ENCODE measurements around the gene FGD5.

DNA sequence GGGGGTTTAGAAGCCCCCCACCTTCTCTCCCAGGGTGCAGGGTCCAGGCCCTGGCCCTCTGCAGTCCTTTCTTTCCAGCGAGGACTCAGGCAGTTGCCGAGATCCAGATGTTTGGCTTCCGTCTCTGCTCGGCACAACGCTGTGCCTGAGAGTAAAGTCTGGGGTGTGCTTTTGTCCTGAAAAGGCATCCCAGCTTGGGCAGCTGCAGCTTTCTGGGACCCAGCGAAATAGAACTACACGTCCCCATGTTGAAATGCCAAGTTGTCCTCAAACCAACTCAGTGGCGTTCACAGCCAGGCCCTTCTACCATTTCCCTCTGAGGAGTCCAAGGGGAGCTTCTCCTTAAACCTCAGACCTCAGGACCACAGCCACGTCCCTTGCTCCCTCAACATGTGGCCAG, 23.1 kb downstream of the FGD5 start:
- TF ChIP-seq, protein P1, sequence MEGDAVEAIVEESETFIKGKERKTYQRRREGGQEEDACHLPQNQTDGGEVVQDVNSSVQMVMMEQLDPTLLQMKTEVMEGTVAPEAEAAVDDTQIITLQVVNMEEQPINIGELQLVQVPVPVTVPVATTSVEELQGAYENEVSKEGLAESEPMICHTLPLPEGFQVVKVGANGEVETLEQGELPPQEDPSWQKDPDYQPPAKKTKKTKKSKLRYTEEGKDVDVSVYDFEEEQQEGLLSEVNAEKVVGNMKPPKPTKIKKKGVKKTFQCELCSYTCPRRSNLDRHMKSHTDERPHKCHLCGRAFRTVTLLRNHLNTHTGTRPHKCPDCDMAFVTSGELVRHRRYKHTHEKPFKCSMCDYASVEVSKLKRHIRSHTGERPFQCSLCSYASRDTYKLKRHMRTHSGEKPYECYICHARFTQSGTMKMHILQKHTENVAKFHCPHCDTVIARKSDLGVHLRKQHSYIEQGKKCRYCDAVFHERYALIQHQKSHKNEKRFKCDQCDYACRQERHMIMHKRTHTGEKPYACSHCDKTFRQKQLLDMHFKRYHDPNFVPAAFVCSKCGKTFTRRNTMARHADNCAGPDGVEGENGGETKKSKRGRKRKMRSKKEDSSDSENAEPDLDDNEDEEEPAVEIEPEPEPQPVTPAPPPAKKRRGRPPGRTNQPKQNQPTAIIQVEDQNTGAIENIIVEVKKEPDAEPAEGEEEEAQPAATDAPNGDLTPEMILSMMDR (IDR thresholded peaks at IDR 0.05) = no peak
- TF ChIP-seq, protein P2, sequence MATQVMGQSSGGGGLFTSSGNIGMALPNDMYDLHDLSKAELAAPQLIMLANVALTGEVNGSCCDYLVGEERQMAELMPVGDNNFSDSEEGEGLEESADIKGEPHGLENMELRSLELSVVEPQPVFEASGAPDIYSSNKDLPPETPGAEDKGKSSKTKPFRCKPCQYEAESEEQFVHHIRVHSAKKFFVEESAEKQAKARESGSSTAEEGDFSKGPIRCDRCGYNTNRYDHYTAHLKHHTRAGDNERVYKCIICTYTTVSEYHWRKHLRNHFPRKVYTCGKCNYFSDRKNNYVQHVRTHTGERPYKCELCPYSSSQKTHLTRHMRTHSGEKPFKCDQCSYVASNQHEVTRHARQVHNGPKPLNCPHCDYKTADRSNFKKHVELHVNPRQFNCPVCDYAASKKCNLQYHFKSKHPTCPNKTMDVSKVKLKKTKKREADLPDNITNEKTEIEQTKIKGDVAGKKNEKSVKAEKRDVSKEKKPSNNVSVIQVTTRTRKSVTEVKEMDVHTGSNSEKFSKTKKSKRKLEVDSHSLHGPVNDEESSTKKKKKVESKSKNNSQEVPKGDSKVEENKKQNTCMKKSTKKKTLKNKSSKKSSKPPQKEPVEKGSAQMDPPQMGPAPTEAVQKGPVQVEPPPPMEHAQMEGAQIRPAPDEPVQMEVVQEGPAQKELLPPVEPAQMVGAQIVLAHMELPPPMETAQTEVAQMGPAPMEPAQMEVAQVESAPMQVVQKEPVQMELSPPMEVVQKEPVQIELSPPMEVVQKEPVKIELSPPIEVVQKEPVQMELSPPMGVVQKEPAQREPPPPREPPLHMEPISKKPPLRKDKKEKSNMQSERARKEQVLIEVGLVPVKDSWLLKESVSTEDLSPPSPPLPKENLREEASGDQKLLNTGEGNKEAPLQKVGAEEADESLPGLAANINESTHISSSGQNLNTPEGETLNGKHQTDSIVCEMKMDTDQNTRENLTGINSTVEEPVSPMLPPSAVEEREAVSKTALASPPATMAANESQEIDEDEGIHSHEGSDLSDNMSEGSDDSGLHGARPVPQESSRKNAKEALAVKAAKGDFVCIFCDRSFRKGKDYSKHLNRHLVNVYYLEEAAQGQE (IDR thresholded peaks at IDR 0.05; ENCODE audit: low read depth, low read length) = no peak

All from SK-N-SH (cell line).